MM.1S (cell line): ENCODE data around the gene ASB5.

Source experiments
- DNase-seq: peaks from one replicate; pipeline ENCODE4 v3.0.0-alpha.2; 2015
- H2AFZ ChIP-seq: fragments of 300-600 bp; sonication (generic); 2 replicates; pipeline ENCODE4 v1.6.0; 2016; ENCODE audit warnings: antibody characterized with exemption, low read length
- H3F3A ChIP-seq: fragments of 300-600 bp; sonication (generic); 2 replicates; pipeline ENCODE4 v1.6.1; 2016; ENCODE audit warnings: mild to moderate bottlenecking, antibody characterized with exemption, low read length, moderate library complexity, mixed read lengths; ENCODE audit not compliant: insufficient read depth
- H3K27ac ChIP-seq: fragments of 300-600 bp; sonication (generic); 2 replicates; pipeline ENCODE4 v1.5.1; 2016; ENCODE audit warnings: mild to moderate bottlenecking, low read length
- H3K27me3 ChIP-seq: fragments of 300-600 bp; sonication (generic); replicated peaks from 2 replicates; pipeline ENCODE4 v1.6.0; 2016; ENCODE audit warnings: low read length; ENCODE audit not compliant: insufficient read depth
- H3K36me3 ChIP-seq: fragments of 300-600 bp; sonication (generic); replicated peaks from 2 replicates; pipeline ENCODE4 v1.6.1; 2016; ENCODE audit warnings: mild to moderate bottlenecking, low read length, mixed read lengths; ENCODE audit not compliant: insufficient read depth
- H3K4me1 ChIP-seq: fragments of 300-600 bp; sonication (generic); 2 replicates; pipeline ENCODE4 v1.6.1; 2016; ENCODE audit warnings: low read length, mixed read lengths
- H3K4me2 ChIP-seq: fragments of 300-600 bp; sonication (generic); 2 replicates; pipeline ENCODE4 v1.6.0; 2016; ENCODE audit warnings: low read depth, low read length
- H3K4me3 ChIP-seq: fragments of 300-600 bp; sonication (generic); 2 replicates; pipeline ENCODE4 v1.5.1; 2016; ENCODE audit warnings: low read length, mixed read lengths
- H3K79me2 ChIP-seq: fragments of 300-600 bp; sonication (generic); 2 replicates; pipeline ENCODE4 v1.6.1; 2016; ENCODE audit warnings: mixed run types, low read length, mixed read lengths
- H3K9ac ChIP-seq: fragments of 300-600 bp; sonication (generic); 2 replicates; pipeline ENCODE4 v1.6.1; 2016; ENCODE audit warnings: low read length, mixed read lengths
- H3K9me2 ChIP-seq: fragments of 300-600 bp; sonication (generic); replicated peaks from 2 replicates; pipeline ENCODE4 v1.6.1; 2016; ENCODE audit warnings: mild to moderate bottlenecking, low read length, mixed read lengths; ENCODE audit not compliant: insufficient read depth
- H3K9me3 ChIP-seq: fragments of 300-600 bp; sonication (generic); replicated peaks from 2 replicates; pipeline ENCODE4 v1.6.1; 2016; ENCODE audit warnings: mild to moderate bottlenecking, low read length, mixed read lengths; ENCODE audit not compliant: insufficient read depth
- H4K20me1 ChIP-seq: fragments of 300-600 bp; sonication (generic); 2 replicates; pipeline ENCODE4 v1.6.1; 2016; ENCODE audit warnings: mild to moderate bottlenecking, low read length, moderate library complexity, mixed read lengths; ENCODE audit not compliant: insufficient read depth
- EZH2 ChIP-seq: fragments of 300-600 bp; sonication (generic); optimal IDR thresholded peaks from 2 replicates; pipeline ENCODE3; 2017; ENCODE audit warnings: low read depth, mild to moderate bottlenecking, antibody characterized with exemption, low read length, mixed read lengths
- EZH2phosphoT487 ChIP-seq: fragments of 300-600 bp; sonication (generic); IDR thresholded peaks from 2 replicates; pipeline ENCODE4 v1.6.1; 2018; ENCODE audit warnings: antibody characterized with exemption, low read length
- TF ChIP-seq, protein P1 (sequence below): fragments of 300-600 bp; sonication (generic); IDR thresholded peaks from 2 replicates; pipeline ENCODE4 v1.5.1; 2016; ENCODE audit warnings: antibody characterized with exemption, low read length, mixed read lengths

ASB5 gene

DNA sequence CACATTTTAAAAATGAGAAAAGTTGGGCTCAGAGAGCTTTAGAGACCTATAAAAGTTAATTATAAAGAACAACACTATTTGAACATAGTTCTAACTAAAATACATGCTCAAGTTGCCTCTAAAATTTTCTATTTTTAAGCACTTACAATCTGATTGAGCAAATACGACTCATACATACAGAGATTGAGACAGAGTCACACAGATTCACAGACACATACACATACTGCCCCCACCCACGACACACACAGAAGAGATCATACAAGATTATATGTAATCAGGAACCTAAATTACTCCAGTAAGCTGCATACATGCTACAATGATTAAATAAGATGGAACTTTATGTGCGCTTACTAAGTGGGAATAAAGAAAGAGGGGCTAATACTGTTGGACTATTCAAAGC lies 2.7 kb upstream of the ASB5 start:
- no peak overlapping the region for H3K27ac ChIP-seq
- no peaks in the 10 kb centered on the region for H3K4me1 ChIP-seq
- H3K27me3 ChIP-seq, result no peaks in the 10 kb centered on the region
- no peaks in the 10 kb centered on the region for H4K20me1 ChIP-seq
- no peaks in the 10 kb centered on the region for H3K9me3 ChIP-seq
- H3K36me3 ChIP-seq, result no peaks in the 10 kb centered on the region
- no peak for TF ChIP-seq EZH2phosphoT487
- TF ChIP-seq EZH2, result no peak
- TF ChIP-seq, protein P1, sequence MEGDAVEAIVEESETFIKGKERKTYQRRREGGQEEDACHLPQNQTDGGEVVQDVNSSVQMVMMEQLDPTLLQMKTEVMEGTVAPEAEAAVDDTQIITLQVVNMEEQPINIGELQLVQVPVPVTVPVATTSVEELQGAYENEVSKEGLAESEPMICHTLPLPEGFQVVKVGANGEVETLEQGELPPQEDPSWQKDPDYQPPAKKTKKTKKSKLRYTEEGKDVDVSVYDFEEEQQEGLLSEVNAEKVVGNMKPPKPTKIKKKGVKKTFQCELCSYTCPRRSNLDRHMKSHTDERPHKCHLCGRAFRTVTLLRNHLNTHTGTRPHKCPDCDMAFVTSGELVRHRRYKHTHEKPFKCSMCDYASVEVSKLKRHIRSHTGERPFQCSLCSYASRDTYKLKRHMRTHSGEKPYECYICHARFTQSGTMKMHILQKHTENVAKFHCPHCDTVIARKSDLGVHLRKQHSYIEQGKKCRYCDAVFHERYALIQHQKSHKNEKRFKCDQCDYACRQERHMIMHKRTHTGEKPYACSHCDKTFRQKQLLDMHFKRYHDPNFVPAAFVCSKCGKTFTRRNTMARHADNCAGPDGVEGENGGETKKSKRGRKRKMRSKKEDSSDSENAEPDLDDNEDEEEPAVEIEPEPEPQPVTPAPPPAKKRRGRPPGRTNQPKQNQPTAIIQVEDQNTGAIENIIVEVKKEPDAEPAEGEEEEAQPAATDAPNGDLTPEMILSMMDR, result no peak
- no peak overlapping the region for H3K4me3 ChIP-seq
- H3K9me2 ChIP-seq, result no peaks in the 10 kb centered on the region
- H3F3A ChIP-seq, result no peaks in the 10 kb centered on the region
- no peak overlapping the region for H3K9ac ChIP-seq
- H3K4me2 ChIP-seq, result no peak overlapping the region
- no peak for DNase-seq
- H3K79me2 ChIP-seq, result no peaks in the 10 kb centered on the region
- H2AFZ ChIP-seq, result no peak overlapping the region

DNA sequence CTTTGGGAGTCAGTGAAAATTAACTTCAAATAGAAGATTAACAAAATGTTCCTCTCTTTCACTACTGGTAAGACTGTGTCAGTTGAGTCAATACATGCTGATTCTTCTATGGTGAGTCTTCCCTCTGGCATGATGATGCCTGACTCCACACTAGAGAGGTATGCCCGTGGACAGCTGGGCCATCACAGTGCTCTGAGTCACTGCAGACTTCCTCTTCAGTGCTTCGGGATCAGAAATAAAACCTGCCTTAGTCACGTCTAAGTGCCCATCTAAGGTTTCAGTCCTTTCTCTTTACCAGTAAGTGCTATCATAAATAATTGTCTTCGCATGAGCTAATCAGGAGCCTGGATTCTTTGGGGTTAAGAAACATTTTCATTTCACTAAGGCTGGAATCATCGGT lies 1.6 kb upstream of the ASB5 start:
- H4K20me1 ChIP-seq, result no peaks in the 10 kb centered on the region
- no peaks in the 10 kb centered on the region for H3K36me3 ChIP-seq
- no peaks in the 10 kb centered on the region for H3K4me1 ChIP-seq
- H2AFZ ChIP-seq, result peak overlapping the region; percentile 30; the same call in 1 of the 2 replicates
- DNase-seq, result no peak
- TF ChIP-seq, protein P1, result no peak
- TF ChIP-seq EZH2, result no peak
- no peak for TF ChIP-seq EZH2phosphoT487
- H3F3A ChIP-seq, result no peaks in the 10 kb centered on the region
- no peak overlapping the region for H3K4me3 ChIP-seq
- H3K9me2 ChIP-seq, result no peaks in the 10 kb centered on the region
- no peak overlapping the region for H3K9ac ChIP-seq
- H3K4me2 ChIP-seq, result no peak overlapping the region
- no peak overlapping the region for H3K27ac ChIP-seq
- no peaks in the 10 kb centered on the region for H3K27me3 ChIP-seq
- H3K9me3 ChIP-seq, result no peaks in the 10 kb centered on the region
- no peaks in the 10 kb centered on the region for H3K79me2 ChIP-seq

DNA sequence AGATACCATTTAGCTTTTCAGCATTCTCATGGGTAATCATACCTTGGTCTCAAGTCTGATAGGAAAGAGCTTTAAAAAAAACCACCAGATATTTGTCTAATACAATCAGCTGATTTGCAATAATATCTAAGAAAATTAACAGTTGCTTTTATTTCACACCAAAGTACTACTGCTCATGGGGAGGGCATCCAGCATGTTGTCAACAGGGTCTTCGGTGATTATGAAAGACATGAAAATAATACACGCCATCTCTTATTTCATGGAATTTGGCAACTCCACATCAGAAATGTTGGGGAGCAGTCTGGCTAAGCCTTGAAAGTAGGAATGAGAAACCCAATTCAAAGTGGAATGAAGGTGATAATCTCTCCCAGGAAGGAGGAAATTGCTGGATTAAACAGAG lies 3.0 kb downstream of the ASB5 start:
- no peaks in the 10 kb centered on the region for H3K9me2 ChIP-seq
- H3K9ac ChIP-seq, result no peak overlapping the region
- no peak overlapping the region for H3K4me3 ChIP-seq
- no peak for DNase-seq
- peaks cover 9% of the 10 kb centered on the region for H3K4me1 ChIP-seq
- H2AFZ ChIP-seq, result no peak overlapping the region
- no peaks in the 10 kb centered on the region for H4K20me1 ChIP-seq
- no peaks in the 10 kb centered on the region for H3K27me3 ChIP-seq
- H3K4me2 ChIP-seq, result no peak overlapping the region
- H3K36me3 ChIP-seq, result no peaks in the 10 kb centered on the region
- H3F3A ChIP-seq, result no peaks in the 10 kb centered on the region
- H3K9me3 ChIP-seq, result no peaks in the 10 kb centered on the region
- H3K27ac ChIP-seq, result no peak overlapping the region
- TF ChIP-seq, protein P1, result no peak
- TF ChIP-seq EZH2 (no peak), EZH2phosphoT487 (no peak)
- no peaks in the 10 kb centered on the region for H3K79me2 ChIP-seq
